BJ (cell line): ENCODE results near the gene FAM168A. TPM values are rescaled to one million over a fixed set of nuclear protein-coding genes. Genes with fewer than 3 reads are reported as not detected.
A peak's percentile ranks its signal among the peaks of the same experiment; 100 is the strongest.

Source experiments
- CTCF ChIA-PET: fragments of 350-600 bp; formaldehyde crosslinking; extraction: SDS; loops from one replicate; lab custom pipeline; 2021; ENCODE audit warnings: antibody characterized with exemption, inconsistent platforms; lab: Yijun Ruan, JAX
- POLR2A ChIA-PET: fragments of 300-600 bp; sonication (Branson Sonifier 250); formaldehyde crosslinking; extraction: SDS; loops from one replicate; lab custom pipeline; 2021; ENCODE audit warnings: antibody characterized with exemption; lab: Charles Lee
- DNase-seq: peaks from one replicate; pipeline ENCODE4 v3.0.0-alpha.2; 2011; ENCODE audit warnings: low read depth
- H3K27me3 ChIP-seq: 2 replicates; pipeline ENCODE4 v1.6.0; 2011; ENCODE audit warnings: low read length; ENCODE audit not compliant: control insufficient read depth, insufficient read depth
- H3K36me3 ChIP-seq: 2 replicates; pipeline ENCODE4 v1.5.1; 2011; ENCODE audit warnings: low read length; ENCODE audit not compliant: control insufficient read depth, insufficient read depth
- H3K4me3 ChIP-seq: 2 replicates; pipeline ENCODE4 v1.5.1; 2011; ENCODE audit warnings: low read depth, mild to moderate bottlenecking, control low read depth, low read length
- CTCF ChIP-seq: IDR thresholded peaks from 2 replicates; pipeline ENCODE4 v1.5.1; 2011; ENCODE audit warnings: low read depth, mild to moderate bottlenecking, control low read depth, inconsistent platforms, low read length, moderate library complexity; ENCODE audit not compliant: insufficient read depth
- polyA plus RNA-seq: library from polyadenylated mRNA; depleted of rRNA; stranded (reverse); fragments of >200 nt; gene quantifications from 2 replicates; pipeline ENCODE4 v1.2.3, GENCODE V29; 2011

FAM168A gene
- polyA plus RNA-seq, 1 experiment: 19.1 TPM

- Histone ChIP-seq H3K27me3 (no peaks in the 10 kb centered on the region), H3K4me3 (no peak overlapping the region), H3K36me3 (no peaks in the 10 kb centered on the region)
- POLR2A ChIA-PET: no interaction called here
- DNase-seq: no peak
- CTCF ChIA-PET: interaction anchor here (0.9 to 1.8 kb wide), 4 partner anchors 16 to 73 kb away, joined by 3 to 8 read pairs (median 4); no protein-coding TSS in a partner anchor
- no peak for TF ChIP-seq CTCF
Observed at GRCh38 chr11:73380331-73380730, 217.6 kb downstream of the FAM168A start.

GRCh38 chr11:73379189-73379880, 218.6 kb downstream of the FAM168A start:
- CTCF ChIA-PET: interaction anchor here (0.9 to 1.8 kb wide), 6 partner anchors 17 to 84 kb away, joined by 3 to 8 read pairs (median 4); no protein-coding TSS in a partner anchor
- no peak for TF ChIP-seq CTCF
- no peak for DNase-seq
- H3K36me3 ChIP-seq: no peaks in the 10 kb centered on the region
- H3K4me3 ChIP-seq: no peak overlapping the region
- H3K27me3 ChIP-seq: no peaks in the 10 kb centered on the region
- POLR2A ChIA-PET: no interaction called here

DNA sequence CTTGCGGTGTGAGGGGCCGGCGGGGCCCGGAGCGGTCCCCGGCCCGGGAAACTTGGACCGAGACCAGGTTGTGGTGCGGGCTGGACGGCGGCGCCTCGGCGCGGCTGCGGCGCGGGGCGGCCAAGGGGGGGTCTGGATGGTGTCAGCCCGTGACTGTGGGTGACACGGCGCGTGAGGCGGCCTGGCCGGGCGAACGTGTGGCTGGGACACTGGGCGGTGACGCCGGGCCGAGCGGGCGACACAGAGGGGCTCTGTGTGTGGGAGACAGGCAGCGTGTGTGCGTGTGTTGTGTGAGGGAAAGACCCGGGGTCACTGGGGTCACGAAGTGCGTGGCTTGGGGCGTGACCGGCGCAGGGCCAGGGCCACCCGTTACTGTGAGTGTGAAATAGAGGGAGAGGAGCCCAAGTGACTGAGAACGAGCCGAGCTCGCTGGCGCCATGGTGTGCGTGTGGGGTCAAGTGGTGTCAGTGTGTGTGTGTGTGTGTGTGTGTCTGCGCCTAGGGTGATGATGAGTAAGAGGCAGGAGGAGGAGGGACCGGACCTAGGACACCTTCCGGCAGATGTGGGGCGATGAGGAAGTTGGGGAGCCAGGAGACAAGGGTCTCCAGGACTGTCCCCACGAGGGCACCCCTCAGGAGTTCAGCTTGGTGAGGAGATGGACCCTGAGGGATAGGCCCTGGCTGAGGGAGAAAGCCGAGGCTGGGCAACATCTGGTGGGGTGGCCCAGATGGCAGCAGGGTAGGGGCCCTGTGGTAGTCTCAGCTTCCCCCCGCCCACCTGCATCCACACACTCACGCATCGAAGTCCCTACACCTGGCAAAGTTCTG, 220.9 kb downstream of the FAM168A start:
- Histone ChIP-seq H3K36me3 (no peaks in the 10 kb centered on the region), H3K27me3 (no peaks in the 10 kb centered on the region), H3K4me3 (peak overlapping the region; percentile 70)
- no peak for DNase-seq
- POLR2A ChIA-PET: no interaction called here
- CTCF ChIA-PET: interaction anchor here (0.7 to 1.6 kb wide), 11 partner anchors 10 to 119 kb away, joined by 3 to 11 read pairs (median 4); no protein-coding TSS in a partner anchor
- no peak for TF ChIP-seq CTCF

GRCh38 chr11:73376160-73376802, 221.6 kb downstream of the FAM168A start, which contains the start of gene RELT:
Gene RELT, plus strand, starts transcription at chr11:73376399. Its CDS starts 12,738 bp downstream, at chr11:73389137.
- peak; percentile 80 for TF ChIP-seq CTCF
- DNase-seq: peak; percentile 34
- Histone ChIP-seq H3K4me3 (peak within 1 kb of the TSS; percentile 70), H3K36me3 (no peaks in the 10 kb centered on the region), H3K27me3 (no peaks in the 10 kb centered on the region)
- ChIA-PET POLR2A (no interaction called here), CTCF (interaction anchor here (0.7 to 1.6 kb wide), 8 partner anchors 11 to 67 kb away, joined by 3 to 11 read pairs (median 4); no protein-coding TSS in a partner anchor)

GRCh38 chr11:73375830-73376159, 222.1 kb downstream of the FAM168A start:
- no peaks in the 10 kb centered on the region for H3K36me3 ChIP-seq
- TF ChIP-seq CTCF: no peak
- DNase-seq: no peak
- POLR2A ChIA-PET: no interaction called here
- CTCF ChIA-PET: interaction anchor here (1.0 to 2.4 kb wide), 3 partner anchors 14 to 18 kb away, joined by 4 to 11 read pairs (median 11); no protein-coding TSS in a partner anchor
- no peak overlapping the region for H3K4me3 ChIP-seq
- no peaks in the 10 kb centered on the region for H3K27me3 ChIP-seq
